Tibial artery (tissue), 4 donors: ENCODE results near the gene EDAR.

ENCODE experiments used
- DNase-seq, 2 donors: peaks; one replicate each; pipeline ENCODE4 v3.0.0-alpha.2; 2019
- H3K27ac ChIP-seq, 2 donors: fragments of 200-600 bp; sonication (generic) in 1 of 2; 1 replicate in 1 of 2; 2 replicates in 1 of 2; pipeline ENCODE4 v1.5.1; 2018 to 2019; ENCODE audit warnings: mild to moderate bottlenecking in 1 of 2
- H3K27me3 ChIP-seq, 2 donors: fragments of 200-600 bp; sonication (generic) in 1 of 2; one replicate each; pipeline versions ENCODE4 v1.5.1 to v1.6.0; 2016 to 2019
- H3K36me3 ChIP-seq, 3 donors: fragments of 200-600 bp; sonication (generic) in 2 of 3; one replicate each; pipeline ENCODE4 v1.5.1; 2016 to 2019; ENCODE audit warnings: mild to moderate bottlenecking in 2 of 3
- H3K4me1 ChIP-seq, 4 donors: fragments of 200-600 bp; sonication (generic) in 2 of 4; 1 replicate in 3 of 4; 2 replicates in 1 of 4; pipeline ENCODE4 v1.5.1; 2016 to 2019
- H3K4me3 ChIP-seq, 2 donors: fragments of 200-600 bp; sonication (generic) in 1 of 2; 1 replicate in 1 of 2; 2 replicates in 1 of 2; pipeline ENCODE4 v1.5.1; 2018 to 2019; ENCODE audit warnings: mild to moderate bottlenecking in 2 of 2
- H3K9me3 ChIP-seq, 3 donors: fragments of 200-600 bp; sonication (generic) in 1 of 3; one replicate each; pipeline ENCODE4 v1.5.1; 2016 to 2019
- CTCF ChIP-seq, 2 experiments: fragments of 200-600 bp in 1 of 2; fragments of 450-650 bp in 1 of 2; IDR thresholded peaks; one replicate each; pipeline ENCODE4 v1.5.1; 2017 to 2019; ENCODE audit warnings: antibody characterized with exemption in 2 of 2, mild to moderate bottlenecking in 1 of 2, moderate library complexity in 1 of 2
- intact Hi-C: fragments of 100-400 bp; cut with DNase I; formaldehyde crosslinking; loops from one replicate; pipeline ENCODE4 v1.15.0; 2023; ENCODE audit warnings: low total_unique reads

The EDAR gene

GRCh38 chr2:108960006-108960405 lies 29.0 kb downstream of the EDAR start:
- intact Hi-C loops: no loop called here
- H3K27ac ChIP-seq: no peak overlapping the region
- peaks cover 0 to 4% of the 10 kb centered on the region in 2 donors for H3K27me3 ChIP-seq
- no peak for TF ChIP-seq CTCF (IDR thresholded peaks at IDR 0.05)
- DNase-seq: peak in 1 of 2 donors; percentile 25
- no peaks in the 10 kb centered on the region for H3K36me3 ChIP-seq
- no peaks in the 10 kb centered on the region for H3K9me3 ChIP-seq
- no peaks in the 10 kb centered on the region for H3K4me1 ChIP-seq
- H3K4me3 ChIP-seq: no peak overlapping the region

GRCh38 chr2:108959401-108959800 lies 29.6 kb downstream of the EDAR start:
- intact Hi-C loops: no loop called here
- no peaks in the 10 kb centered on the region for H3K36me3 ChIP-seq
- no peak for TF ChIP-seq CTCF (IDR thresholded peaks at IDR 0.05)

GRCh38 chr2:108958632-108959341 lies 30.2 kb downstream of the EDAR start:
- Histone ChIP-seq H3K9me3 (no peaks in the 10 kb centered on the region), H3K27ac (no peak overlapping the region), H3K27me3 (peaks cover 0 to 2% of the 10 kb centered on the region in 2 donors), H3K4me3 (no peak overlapping the region), H3K36me3 (no peaks in the 10 kb centered on the region), H3K4me1 (no peaks in the 10 kb centered on the region)
- no peak for TF ChIP-seq CTCF (IDR thresholded peaks at IDR 0.05)
- DNase-seq: peak in 1 of 2 donors; percentile 34
- intact Hi-C loops: no loop called here

More at GRCh38 chr2:108959401-108959800, 29.6 kb downstream of the EDAR start:
- Histone ChIP-seq H3K4me3 (no peak overlapping the region), H3K27me3 (peaks cover 0 to 4% of the 10 kb centered on the region in 2 donors), H3K27ac (no peak overlapping the region), H3K4me1 (no peaks in the 10 kb centered on the region), H3K9me3 (no peaks in the 10 kb centered on the region)
- peak in 1 of 2 donors; percentile 61 for DNase-seq

GRCh38 chr2:108958002-108958401 lies 31.0 kb downstream of the EDAR start:
- Histone ChIP-seq H3K27ac (no peak overlapping the region), H3K4me1 (no peaks in the 10 kb centered on the region), H3K4me3 (no peak overlapping the region), H3K27me3 (no peaks in the 10 kb centered on the region), H3K36me3 (no peaks in the 10 kb centered on the region), H3K9me3 (no peaks in the 10 kb centered on the region)
- peak in 1 of 2 donors; percentile 3 for DNase-seq
- intact Hi-C loops: no loop called here
- no peak for TF ChIP-seq CTCF (IDR thresholded peaks at IDR 0.05)

- peaks cover 0 to 7% (median 0%) of the 10 kb centered on the region in 3 donors for H3K9me3 ChIP-seq
- H3K36me3 ChIP-seq: no peaks in the 10 kb centered on the region
- no peaks in the 10 kb centered on the region for H3K4me1 ChIP-seq
- no peak overlapping the region for H3K4me3 ChIP-seq
- H3K27me3 ChIP-seq: no peaks in the 10 kb centered on the region
- intact Hi-C loops: no loop called here
- H3K27ac ChIP-seq: no peak overlapping the region
- TF ChIP-seq CTCF (IDR thresholded peaks at IDR 0.05): no peak
- no peak for DNase-seq
These were observed 32.6 kb downstream of the EDAR start for GRCh38 chr2:108956375-108956774.
